GM12873 (cell line): ENCODE data around the gene CCN6.

Experiments used
- TF ChIP-seq, protein P1 (sequence below): IDR thresholded peaks from 2 replicates; pipeline ENCODE4 v1.5.1; 2012; ENCODE audit warnings: low read depth, mild to moderate bottlenecking, moderate library complexity, low read length, control low read depth; ENCODE audit not compliant: insufficient read depth; ENCODE audit errors: missing control alignments

CCN6 gene

DNA sequence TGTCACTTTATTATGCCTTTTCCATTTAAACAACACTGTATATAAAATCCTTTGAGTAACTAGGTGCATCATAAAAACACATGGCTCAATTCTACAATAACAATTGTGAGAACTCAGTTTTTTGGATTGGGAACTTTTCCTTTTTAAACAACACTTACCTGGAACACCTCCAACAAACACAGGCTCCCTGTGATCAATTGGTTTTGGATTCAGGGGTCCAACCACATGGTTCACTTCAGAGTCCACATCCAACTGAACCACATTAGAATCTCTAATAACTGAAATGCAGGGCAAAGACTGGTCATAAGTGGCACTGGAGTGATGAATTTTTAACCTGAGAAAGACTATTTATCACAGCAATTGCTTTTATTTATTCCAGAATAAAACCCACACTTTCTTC, 60.0 kb downstream of the CCN6 start:
- TF ChIP-seq, protein P1, sequence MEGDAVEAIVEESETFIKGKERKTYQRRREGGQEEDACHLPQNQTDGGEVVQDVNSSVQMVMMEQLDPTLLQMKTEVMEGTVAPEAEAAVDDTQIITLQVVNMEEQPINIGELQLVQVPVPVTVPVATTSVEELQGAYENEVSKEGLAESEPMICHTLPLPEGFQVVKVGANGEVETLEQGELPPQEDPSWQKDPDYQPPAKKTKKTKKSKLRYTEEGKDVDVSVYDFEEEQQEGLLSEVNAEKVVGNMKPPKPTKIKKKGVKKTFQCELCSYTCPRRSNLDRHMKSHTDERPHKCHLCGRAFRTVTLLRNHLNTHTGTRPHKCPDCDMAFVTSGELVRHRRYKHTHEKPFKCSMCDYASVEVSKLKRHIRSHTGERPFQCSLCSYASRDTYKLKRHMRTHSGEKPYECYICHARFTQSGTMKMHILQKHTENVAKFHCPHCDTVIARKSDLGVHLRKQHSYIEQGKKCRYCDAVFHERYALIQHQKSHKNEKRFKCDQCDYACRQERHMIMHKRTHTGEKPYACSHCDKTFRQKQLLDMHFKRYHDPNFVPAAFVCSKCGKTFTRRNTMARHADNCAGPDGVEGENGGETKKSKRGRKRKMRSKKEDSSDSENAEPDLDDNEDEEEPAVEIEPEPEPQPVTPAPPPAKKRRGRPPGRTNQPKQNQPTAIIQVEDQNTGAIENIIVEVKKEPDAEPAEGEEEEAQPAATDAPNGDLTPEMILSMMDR: no peak

DNA sequence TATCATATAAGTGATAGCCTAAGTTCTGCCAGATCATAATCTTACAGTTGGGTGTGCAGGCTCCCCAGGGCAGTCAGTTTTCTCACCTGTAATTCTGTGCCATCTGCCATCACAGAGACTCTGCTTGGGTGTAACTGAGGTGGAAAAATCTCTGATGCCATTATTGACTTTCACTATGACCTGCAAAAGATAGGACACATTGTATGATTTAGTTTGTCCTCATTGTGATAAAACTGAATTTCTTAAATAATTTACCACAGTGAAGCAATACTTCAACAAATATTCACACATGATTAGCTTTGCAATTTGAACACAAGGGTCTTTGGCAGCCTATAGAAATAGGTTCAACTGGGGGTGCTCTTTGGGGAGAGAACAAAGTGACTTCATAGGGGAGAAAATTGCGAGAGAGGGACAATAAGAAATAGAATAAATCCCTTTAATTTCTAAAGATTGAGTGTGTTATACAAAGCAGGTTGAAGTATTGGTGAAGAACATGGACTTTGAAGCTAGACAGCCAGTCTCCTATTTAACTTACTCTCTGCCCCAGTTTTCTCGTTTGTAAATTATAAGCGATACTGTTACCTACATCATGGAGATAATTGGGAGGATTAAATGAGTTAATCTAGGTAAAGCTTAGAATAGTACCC, 60.8 kb downstream of the CCN6 start:
- TF ChIP-seq, protein P1: no peak

DNA sequence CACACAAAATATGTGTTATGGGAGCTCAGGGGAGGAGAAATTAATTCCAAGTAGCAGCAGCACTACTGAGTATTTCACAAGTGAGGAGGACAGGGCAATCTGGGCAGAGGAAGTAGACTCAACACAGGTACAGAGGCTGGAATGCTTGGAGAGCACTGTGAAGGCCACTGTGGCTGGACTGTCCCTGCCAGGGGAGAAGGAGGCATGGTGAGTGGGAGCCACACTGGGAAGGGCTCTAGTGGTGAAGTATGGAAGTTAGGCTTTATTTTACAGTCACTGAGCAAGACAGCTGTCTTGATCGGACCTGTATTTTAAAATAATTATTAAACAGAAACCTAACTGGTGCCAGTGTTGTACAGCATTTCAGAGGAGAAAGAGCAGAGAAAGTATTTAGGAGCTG, 62.3 kb downstream of the CCN6 start:
- TF ChIP-seq, protein P1: no peak

DNA sequence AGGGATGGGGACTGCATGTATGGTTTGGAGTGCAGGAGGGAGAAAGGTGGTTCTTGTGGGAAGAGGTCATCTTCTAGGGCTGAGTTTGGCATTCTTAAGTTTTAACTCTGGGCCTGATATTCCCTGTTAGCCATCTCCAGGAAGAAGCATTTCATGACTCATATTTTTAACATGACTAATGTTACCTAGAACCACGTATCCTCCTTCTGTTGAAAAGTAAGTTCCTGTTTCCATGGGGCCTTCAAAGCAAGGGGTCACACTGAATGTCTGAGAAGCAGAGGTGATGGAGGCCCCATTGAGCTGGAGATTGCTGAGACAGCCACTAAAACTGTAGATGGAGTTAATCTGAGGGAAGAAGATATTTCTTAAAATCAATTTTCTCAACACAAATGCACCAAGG, 63.6 kb downstream of the CCN6 start:
- TF ChIP-seq, protein P1: no peak

DNA sequence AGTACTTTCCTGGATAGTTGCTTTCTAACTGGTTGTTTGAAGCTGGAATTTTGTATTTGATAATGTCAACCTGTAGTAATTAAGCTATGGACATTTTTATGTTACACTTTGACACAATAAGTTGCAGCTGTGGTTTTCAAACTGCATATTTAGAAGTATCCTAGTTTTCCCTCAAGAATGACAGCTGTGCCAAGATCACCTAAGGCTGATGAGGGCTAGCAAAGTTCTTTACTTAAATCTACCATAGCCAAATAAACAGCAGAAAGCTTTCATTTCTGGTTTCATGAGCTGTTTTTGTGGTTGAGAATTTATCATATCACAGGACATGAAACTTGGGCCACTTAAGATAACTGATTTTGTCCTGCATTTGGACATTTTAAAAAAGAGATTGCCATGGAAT, 64.1 kb downstream of the CCN6 start:
- TF ChIP-seq, protein P1: no peak
